Activated naive CD8-positive, alpha-beta T cell treated with anti-CD3 and anti-CD28 coated beads for 36 hours (primary cell): ENCODE data around the gene RAB30. TPM values are rescaled to one million over a fixed set of nuclear protein-coding genes. Genes with fewer than 3 reads are reported as not detected.

Experiments used
- DNase-seq: peaks from one replicate; pipeline ENCODE4 v3.0.0; 2021
- H3K27ac Mint-ChIP-seq: one replicate; pipeline ENCODE4 v1.8.0; 2022; ENCODE audit warnings: mild to moderate bottlenecking, moderate library complexity, mixed read lengths
- H3K27me3 Mint-ChIP-seq: one replicate; pipeline ENCODE4 v1.8.0; 2022; ENCODE audit warnings: mild to moderate bottlenecking, mixed read lengths
- H3K36me3 Mint-ChIP-seq: one replicate; pipeline ENCODE4 v1.8.0; 2021; ENCODE audit warnings: mild to moderate bottlenecking, mixed read lengths
- H3K4me1 Mint-ChIP-seq: one replicate; pipeline ENCODE4 v1.8.0; 2021; ENCODE audit warnings: mixed read lengths
- H3K4me3 Mint-ChIP-seq: one replicate; pipeline ENCODE4 v1.8.0; 2022; ENCODE audit warnings: mild to moderate bottlenecking, moderate library complexity, mixed read lengths
- H3K9me3 Mint-ChIP-seq: one replicate; pipeline ENCODE4 v1.8.0; 2022; ENCODE audit warnings: mixed read lengths
- total RNA-seq, 2 experiments: library from RNA; stranded (reverse); gene quantifications; one replicate each; pipeline ENCODE4 v1.2.3, GENCODE V29; 2021

Gene RAB30
- total RNA-seq, 2 experiments from 2014 or later: 23.1 to 23.4 TPM

GRCh38 chr11:83087035-83087434, 15.3 kb upstream of the RAB30 start:
- H3K4me3 Mint-ChIP-seq: no peak overlapping the region
- H3K36me3 Mint-ChIP-seq: peaks cover 5% of the 10 kb centered on the region
- no peaks in the 10 kb centered on the region for H3K9me3 Mint-ChIP-seq
- DNase-seq: no peak
- no peak overlapping the region for H3K27ac Mint-ChIP-seq
- H3K4me1 Mint-ChIP-seq: peaks cover 15% of the 10 kb centered on the region
- no peaks in the 10 kb centered on the region for H3K27me3 Mint-ChIP-seq

GRCh38 chr11:83079820-83080219, 8.1 kb upstream of the RAB30 start:
- H3K27me3 Mint-ChIP-seq: no peaks in the 10 kb centered on the region
- H3K27ac Mint-ChIP-seq: peak overlapping the region; percentile 5
- no peak for DNase-seq
- no peaks in the 10 kb centered on the region for H3K9me3 Mint-ChIP-seq
- H3K4me3 Mint-ChIP-seq: no peak overlapping the region
- peaks cover 24% of the 10 kb centered on the region for H3K4me1 Mint-ChIP-seq
- H3K36me3 Mint-ChIP-seq: peaks cover 25% of the 10 kb centered on the region

DNA sequence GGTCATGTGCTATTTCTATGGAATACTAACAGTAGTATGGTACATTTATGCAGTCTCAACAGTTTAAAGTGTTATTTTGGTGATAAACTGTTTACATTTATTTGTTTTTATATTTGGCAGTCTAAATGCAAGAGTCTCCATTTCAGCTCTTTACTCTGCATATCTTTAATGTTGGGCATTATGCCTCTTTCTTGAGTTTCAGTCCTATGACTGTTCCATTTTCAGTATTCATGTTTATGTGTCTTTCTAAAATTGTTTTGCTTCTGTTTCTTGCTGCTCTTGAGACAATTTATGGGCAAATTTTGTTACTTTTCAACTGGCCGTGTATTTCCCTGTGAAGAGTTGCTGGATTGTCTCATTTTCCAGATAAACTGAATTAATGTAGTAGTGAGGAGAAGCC, 6.6 kb upstream of the RAB30 start:
- Mint-ChIP-seq H3K9me3 (no peaks in the 10 kb centered on the region), H3K27ac (peak overlapping the region; percentile 13), H3K27me3 (no peaks in the 10 kb centered on the region), H3K4me3 (no peak overlapping the region), H3K4me1 (peaks cover 31% of the 10 kb centered on the region), H3K36me3 (peaks cover 27% of the 10 kb centered on the region)
- no peak for DNase-seq

- Mint-ChIP-seq H3K4me3 (no peak overlapping the region), H3K36me3 (peaks cover 21% of the 10 kb centered on the region), H3K9me3 (no peaks in the 10 kb centered on the region), H3K27ac (no peak overlapping the region), H3K27me3 (no peaks in the 10 kb centered on the region), H3K4me1 (peaks cover 28% of the 10 kb centered on the region)
- no peak for DNase-seq
Measured at GRCh38 chr11:83073884-83074283, 2.2 kb upstream of the RAB30 start.

DNA sequence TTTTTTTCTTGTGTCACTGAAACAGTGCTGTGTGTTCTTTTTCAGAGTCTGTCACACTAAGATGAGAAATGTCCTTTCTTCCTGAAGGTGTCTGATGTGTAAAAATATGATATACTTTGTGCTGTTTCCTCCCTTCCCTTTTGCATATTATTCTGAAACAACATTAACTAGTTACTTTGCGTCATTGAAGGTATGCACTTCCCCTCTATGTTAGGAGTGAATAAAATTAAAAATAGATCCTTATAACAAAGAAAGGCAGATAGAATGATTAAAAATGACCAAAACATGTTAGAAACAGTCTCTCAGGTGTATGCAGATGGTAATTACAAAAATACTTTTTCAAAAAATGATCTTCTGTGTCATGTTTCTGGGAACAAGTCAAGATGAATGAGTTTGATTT, 1.6 kb upstream of the RAB30 start:
- H3K27me3 Mint-ChIP-seq: no peaks in the 10 kb centered on the region
- H3K4me1 Mint-ChIP-seq: peaks cover 25% of the 10 kb centered on the region
- no peak overlapping the region for H3K27ac Mint-ChIP-seq
- H3K36me3 Mint-ChIP-seq: peaks cover 21% of the 10 kb centered on the region
- H3K9me3 Mint-ChIP-seq: no peaks in the 10 kb centered on the region
- no peak overlapping the region for H3K4me3 Mint-ChIP-seq
- DNase-seq: no peak

DNA sequence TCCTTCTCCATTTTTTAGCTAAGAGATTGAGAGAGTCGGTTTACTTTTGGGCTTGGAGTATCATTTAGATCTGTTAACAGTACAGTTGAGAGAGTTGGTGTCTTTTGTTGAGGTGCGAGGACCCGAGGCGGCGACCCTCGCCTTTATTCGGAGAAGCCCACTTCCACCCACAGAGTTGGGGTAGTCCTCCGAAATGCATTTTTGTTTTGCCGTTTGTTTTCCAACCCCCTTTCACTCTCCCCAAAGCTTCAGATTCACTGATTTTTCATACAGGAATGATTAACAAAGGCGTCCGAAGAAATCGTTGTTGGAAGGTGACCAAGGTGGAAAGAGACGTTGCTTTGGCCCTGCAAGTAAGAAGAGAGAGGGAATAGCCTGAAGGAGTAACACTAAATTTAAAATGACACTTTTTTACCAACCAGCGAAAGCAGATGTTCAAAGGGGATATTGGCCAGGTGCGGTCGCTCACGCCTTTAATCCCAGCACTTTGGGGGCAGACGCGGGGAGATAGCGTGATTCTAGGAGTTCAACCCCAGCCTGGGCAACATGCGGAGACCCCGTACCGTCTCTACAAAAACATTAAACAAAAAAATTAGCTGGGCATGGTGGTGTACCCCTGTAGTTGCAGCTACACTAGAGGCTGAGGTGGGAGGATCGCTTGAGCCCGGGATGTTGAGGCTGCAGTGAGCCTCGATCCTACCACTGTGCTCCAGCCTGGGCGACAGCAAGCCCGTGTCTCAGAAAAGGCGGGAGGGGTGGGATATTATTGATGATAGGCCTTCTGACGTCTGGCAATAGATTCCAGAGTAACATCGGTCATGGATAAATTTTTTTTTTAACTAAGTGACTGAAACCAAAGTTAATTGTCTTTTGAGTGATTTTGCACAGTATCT, 899 bp upstream of the RAB30 start:
- peaks cover 21% of the 10 kb centered on the region for H3K4me1 Mint-ChIP-seq
- DNase-seq: no peak
- no peaks in the 10 kb centered on the region for H3K27me3 Mint-ChIP-seq
- no peaks in the 10 kb centered on the region for H3K9me3 Mint-ChIP-seq
- peaks cover 23% of the 10 kb centered on the region for H3K36me3 Mint-ChIP-seq
- H3K4me3 Mint-ChIP-seq: no peak overlapping the region
- H3K27ac Mint-ChIP-seq: no peak overlapping the region

DNA sequence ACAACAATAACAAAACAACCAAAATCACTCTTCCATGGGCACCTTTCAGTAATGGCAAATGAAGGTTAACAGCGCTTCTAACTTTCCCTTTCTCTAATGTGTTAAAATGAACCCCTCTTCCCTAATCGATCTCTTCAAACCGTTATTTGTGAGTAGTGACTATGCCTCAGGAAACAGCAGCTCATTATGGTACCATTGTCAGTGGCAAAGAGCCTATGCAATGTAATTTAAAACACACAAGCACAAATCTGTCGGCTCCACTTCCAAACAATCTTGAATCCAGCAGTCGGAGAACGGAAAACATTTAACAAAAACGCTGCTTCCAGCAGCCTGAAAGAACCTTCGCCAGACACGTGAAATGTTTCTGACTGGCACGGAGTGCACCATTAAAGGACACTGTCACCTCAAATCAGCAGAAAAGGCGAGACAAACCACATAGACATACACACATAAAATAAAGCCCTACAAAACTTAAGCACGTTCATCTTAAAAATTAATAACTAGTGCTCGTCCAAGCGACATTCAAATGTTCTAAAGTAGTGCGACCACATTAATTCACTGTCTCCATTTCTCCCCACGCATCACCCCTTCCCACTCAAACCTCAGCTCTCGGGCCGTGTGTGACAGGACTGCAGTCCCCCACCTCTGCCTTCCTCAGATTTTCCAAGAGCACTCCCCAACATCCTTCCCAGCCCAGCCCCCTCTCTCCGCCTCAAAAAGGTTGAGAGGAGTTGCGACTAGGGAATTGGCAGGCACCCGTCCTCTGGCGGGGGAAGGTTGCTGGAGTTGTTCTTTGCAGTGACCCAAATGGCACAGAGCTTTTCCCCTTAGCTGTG, 748 bp downstream of the RAB30 start:
- Mint-ChIP-seq H3K4me1 (peaks cover 26% of the 10 kb centered on the region), H3K27me3 (no peaks in the 10 kb centered on the region), H3K9me3 (no peaks in the 10 kb centered on the region), H3K36me3 (peaks cover 24% of the 10 kb centered on the region), H3K4me3 (no peak overlapping the region), H3K27ac (no peak overlapping the region)
- peak; percentile 43 for DNase-seq

DNA sequence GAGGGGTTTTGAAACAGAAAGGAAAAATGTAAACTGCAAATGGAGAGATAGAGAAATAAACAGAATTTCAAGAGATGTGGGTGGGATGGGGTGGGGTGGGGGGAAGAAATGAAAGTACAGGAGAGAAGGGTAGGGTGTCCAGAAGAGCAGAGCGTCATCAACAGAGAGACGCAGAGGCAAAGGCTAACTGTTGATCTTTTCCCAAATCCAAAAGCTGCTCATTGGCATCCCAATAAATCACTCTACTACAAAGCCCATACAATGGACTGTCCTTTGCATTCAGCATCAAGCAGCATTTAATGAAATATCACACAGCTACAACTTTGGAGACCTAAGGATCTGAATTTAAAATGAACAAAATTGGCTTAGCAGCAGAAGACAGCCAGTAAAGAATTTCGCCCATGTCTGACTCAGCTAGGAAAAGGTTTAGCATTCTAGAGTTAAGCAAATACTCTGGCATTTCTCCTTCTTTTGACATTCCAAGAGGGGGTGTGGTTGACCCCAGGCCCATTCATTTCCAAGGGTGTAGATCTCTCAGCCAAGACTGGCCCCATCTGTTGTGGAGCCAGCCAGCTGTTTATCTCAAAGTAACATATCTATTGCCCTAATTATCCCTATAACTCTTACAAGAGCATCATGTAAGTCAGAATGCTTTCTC, 1.5 kb downstream of the RAB30 start:
- Mint-ChIP-seq H3K9me3 (peaks cover under 1% of the 10 kb centered on the region), H3K4me3 (no peak overlapping the region), H3K27me3 (no peaks in the 10 kb centered on the region), H3K4me1 (peaks cover 27% of the 10 kb centered on the region), H3K36me3 (peaks cover 24% of the 10 kb centered on the region), H3K27ac (no peak overlapping the region)
- no peak for DNase-seq

GRCh38 chr11:83069441-83070043, 2.2 kb downstream of the RAB30 start:
- Mint-ChIP-seq H3K27ac (peak overlapping the region; percentile 9), H3K9me3 (peaks cover 2% of the 10 kb centered on the region), H3K4me3 (peak overlapping the region; percentile 47), H3K36me3 (peaks cover 23% of the 10 kb centered on the region), H3K27me3 (no peaks in the 10 kb centered on the region), H3K4me1 (peaks cover 30% of the 10 kb centered on the region)
- no peak for DNase-seq

DNA sequence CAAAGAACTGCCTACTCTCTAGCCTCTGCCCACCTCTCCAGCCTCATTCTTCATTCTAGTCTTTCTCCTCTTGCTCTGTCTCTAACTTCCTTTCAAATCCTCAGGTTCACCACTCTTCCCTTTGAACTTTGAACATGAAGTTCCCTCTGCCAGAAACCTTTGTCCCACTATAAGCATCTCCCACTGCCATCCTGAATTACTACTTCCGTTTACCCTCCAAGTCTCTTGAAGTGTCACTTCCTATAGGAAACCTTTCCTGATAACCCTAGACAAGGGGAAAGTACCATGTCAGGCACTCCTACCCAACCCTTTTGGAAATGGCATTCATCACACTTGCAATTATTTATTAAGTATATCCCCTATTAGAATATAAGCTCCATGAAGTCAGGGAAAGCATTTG, 3.1 kb downstream of the RAB30 start:
- Mint-ChIP-seq H3K9me3 (peaks cover 2% of the 10 kb centered on the region), H3K27me3 (no peaks in the 10 kb centered on the region), H3K4me1 (peaks cover 36% of the 10 kb centered on the region), H3K36me3 (peaks cover 20% of the 10 kb centered on the region), H3K27ac (no peak overlapping the region), H3K4me3 (no peak overlapping the region)
- no peak for DNase-seq

DNA sequence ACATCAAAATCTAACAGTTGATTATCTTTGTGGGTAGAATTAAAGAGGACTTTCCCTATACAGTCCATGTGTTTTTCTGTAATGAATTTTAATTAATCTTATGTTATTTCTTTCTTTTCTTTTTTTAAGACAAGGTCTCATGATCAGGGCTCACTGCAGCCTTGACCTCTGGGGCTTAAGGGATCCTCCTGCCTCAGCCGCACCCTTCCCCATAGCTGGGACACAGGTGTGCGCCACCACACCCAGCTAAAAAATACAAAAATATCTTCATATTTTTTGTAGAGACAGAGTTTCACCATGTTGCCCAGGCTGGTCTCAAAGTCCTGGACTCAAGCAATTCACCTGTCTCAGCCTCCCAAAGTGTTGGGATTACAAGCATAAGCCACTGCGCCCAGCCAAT, 7.7 kb downstream of the RAB30 start:
- Mint-ChIP-seq H3K27me3 (no peaks in the 10 kb centered on the region), H3K4me3 (peak overlapping the region; percentile 81), H3K27ac (peak overlapping the region; percentile 97), H3K36me3 (peaks cover 49% of the 10 kb centered on the region), H3K9me3 (peaks cover 8% of the 10 kb centered on the region), H3K4me1 (peaks cover 59% of the 10 kb centered on the region)
- DNase-seq: no peak

DNA sequence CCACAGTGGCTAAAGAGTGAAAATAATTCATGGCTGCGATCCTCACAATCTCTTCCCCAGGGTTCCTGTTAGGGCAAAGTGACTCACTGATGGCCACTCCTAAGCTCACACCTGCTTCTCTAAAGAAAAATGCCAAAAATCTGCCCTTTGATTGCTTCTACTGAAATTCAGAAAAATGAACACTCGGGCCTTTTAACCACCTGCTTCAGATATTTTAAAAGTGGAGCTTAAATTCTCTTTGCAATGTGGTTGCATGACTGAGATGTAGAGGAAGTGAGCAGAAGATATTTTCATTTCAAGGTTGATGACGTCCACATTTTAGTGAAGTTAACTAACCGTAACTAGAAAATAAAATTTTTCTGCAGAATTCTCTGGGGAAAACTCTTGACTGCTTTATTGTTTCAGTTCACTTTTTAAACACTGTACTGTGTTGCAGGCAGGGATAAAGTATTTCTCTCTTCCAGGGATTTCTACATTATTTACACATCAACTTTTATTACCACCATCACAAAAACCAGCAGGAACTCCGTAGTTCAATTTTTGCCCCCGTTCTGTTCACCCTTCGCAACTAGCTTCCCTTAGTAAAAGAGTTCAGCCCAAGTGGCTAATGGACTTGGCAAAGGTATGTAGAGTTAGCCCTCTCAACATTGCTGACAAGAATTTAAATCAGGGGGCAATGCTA, 8.5 kb downstream of the RAB30 start:
- peak; percentile 13 for DNase-seq

GRCh38 chr11:83061883-83062282, 9.8 kb downstream of the RAB30 start:
- H3K4me1 Mint-ChIP-seq: peaks cover 66% of the 10 kb centered on the region
- H3K27me3 Mint-ChIP-seq: no peaks in the 10 kb centered on the region
- H3K4me3 Mint-ChIP-seq: peak overlapping the region; percentile 29
- DNase-seq: no peak
- peaks cover 8% of the 10 kb centered on the region for H3K9me3 Mint-ChIP-seq
- peaks cover 38% of the 10 kb centered on the region for H3K36me3 Mint-ChIP-seq
- H3K27ac Mint-ChIP-seq: peak overlapping the region; percentile 97

More for the DNA sequence above, 8.5 kb downstream of the RAB30 start:
- Mint-ChIP-seq H3K27ac (peak overlapping the region; percentile 97), H3K27me3 (no peaks in the 10 kb centered on the region), H3K36me3 (peaks cover 45% of the 10 kb centered on the region), H3K4me3 (peak overlapping the region; percentile 81), H3K4me1 (peaks cover 62% of the 10 kb centered on the region), H3K9me3 (peaks cover 8% of the 10 kb centered on the region)

DNA sequence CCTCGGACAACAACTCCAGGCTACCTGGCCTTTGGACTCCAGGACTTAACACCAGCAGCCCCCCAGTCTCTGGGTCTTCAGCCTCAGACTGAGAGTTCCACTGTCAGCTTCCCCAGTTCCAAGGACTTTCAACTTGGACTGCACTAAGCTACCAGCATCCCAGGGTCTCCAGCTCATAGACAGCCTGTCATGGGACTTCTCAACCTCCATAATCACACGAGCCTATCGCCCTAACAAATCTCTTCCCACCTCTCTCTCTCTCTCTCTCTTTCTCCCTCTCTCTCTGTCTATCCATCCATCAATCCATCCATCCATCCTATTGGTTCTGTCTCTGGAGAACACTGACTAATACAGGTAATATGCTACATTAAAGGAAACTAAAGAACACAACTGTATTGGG, 10.7 kb downstream of the RAB30 start:
- H3K4me1 Mint-ChIP-seq: peaks cover 72% of the 10 kb centered on the region
- no peaks in the 10 kb centered on the region for H3K27me3 Mint-ChIP-seq
- peaks cover 10% of the 10 kb centered on the region for H3K9me3 Mint-ChIP-seq
- no peak overlapping the region for H3K4me3 Mint-ChIP-seq
- no peak overlapping the region for H3K27ac Mint-ChIP-seq
- peaks cover 44% of the 10 kb centered on the region for H3K36me3 Mint-ChIP-seq
- no peak for DNase-seq
